Endothelial cell of umbilical vein (primary cell): ENCODE results near the gene SPTBN4. TPM values are rescaled to one million over a fixed set of nuclear protein-coding genes. Genes with fewer than 3 reads are reported as not detected.

ENCODE experiments used
- BruUV-seq: library from RNA; stranded (reverse); fragments of 400-500 nt; replicated peaks from 2 replicates; lab custom pipeline; 2021; lab: Mats Ljungman, UMichigan
- CTCF ChIA-PET: fragments of 300-600, 350-600 bp; sonication (Branson Sonifier 250); formaldehyde crosslinking; loops from one replicate; lab custom pipeline; 2021; ENCODE audit warnings: antibody characterized with exemption, inconsistent platforms; lab: Charles Lee
- POLR2A ChIA-PET: fragments of 300-600, 350-600 bp; sonication (Branson Sonifier 250); formaldehyde crosslinking; loops from one replicate; lab custom pipeline; 2021; ENCODE audit warnings: antibody characterized with exemption, inconsistent platforms; lab: Charles Lee
- DNase-seq: peaks from one replicate; pipeline ENCODE4 v3.0.0-alpha.2; 2011; ENCODE audit warnings: low read depth, low spot score
- FAIRE-seq: peaks from 2 replicates; lab custom pipeline; 2011; peaks lifted over from hg19 to GRCh38; lab: Jason Lieb, UNC
- H2AFZ ChIP-seq: 2 replicates; pipeline ENCODE4 v1.6.0; 2012; ENCODE audit warnings: low read depth, low read length, control low read depth, inconsistent platforms
- H3K27ac ChIP-seq: 2 replicates; pipeline ENCODE4 v1.5.1; 2011; ENCODE audit warnings: low read depth, mild to moderate bottlenecking, control low read depth, low read length, moderate library complexity; ENCODE audit not compliant: insufficient read depth
- H3K27me3 ChIP-seq, 2 experiments: 2 replicates each; pipeline versions ENCODE4 v1.6.0 to v1.6.1; 2011; ENCODE audit warnings: low read length in 2 of 2, mixed read lengths in 1 of 2; ENCODE audit not compliant: control insufficient read depth in 2 of 2, insufficient read depth in 2 of 2
- H3K36me3 ChIP-seq, 2 experiments: 2 replicates in 1 of 2; 3 replicates in 1 of 2; pipeline ENCODE4 v1.5.1; 2011; ENCODE audit warnings: low read length in 2 of 2, mild to moderate bottlenecking in 1 of 2, moderate library complexity in 1 of 2; ENCODE audit not compliant: control insufficient read depth in 2 of 2, insufficient read depth in 2 of 2; ENCODE audit errors: extremely low read depth in 1 of 2
- H3K4me1 ChIP-seq: 3 replicates; pipeline ENCODE4 v1.5.1; 2011; ENCODE audit warnings: mild to moderate bottlenecking, low read length; ENCODE audit not compliant: control insufficient read depth, insufficient read depth; ENCODE audit errors: extremely low read depth
- H3K4me2 ChIP-seq: 2 replicates; pipeline ENCODE4 v1.6.1; 2011; ENCODE audit warnings: low read length, control low read depth, mixed read lengths; ENCODE audit not compliant: insufficient read depth
- H3K4me3 ChIP-seq, 3 experiments: fragments of 200-600 bp in 1 of 3; sonication (generic), shearing (Covaris generic) in 1 of 3; replicated peaks in 1 of 3; 2 replicates each; pipeline ENCODE4 v1.5.1; 2011 to 2016; ENCODE audit warnings: control low read depth in 3 of 3, low read length in 3 of 3, mild to moderate bottlenecking in 2 of 3, inconsistent platforms in 1 of 3, low read depth in 1 of 3, moderate library complexity in 1 of 3; ENCODE audit not compliant: insufficient read depth in 1 of 3
- H3K79me2 ChIP-seq: 2 replicates; pipeline ENCODE4 v1.6.0; 2012; ENCODE audit warnings: low read length, inconsistent platforms; ENCODE audit not compliant: control insufficient read depth, insufficient read depth
- H3K9ac ChIP-seq: replicated peaks from 2 replicates; pipeline ENCODE3; 2011; ENCODE audit warnings: low read length, control low read depth; ENCODE audit not compliant: insufficient read depth; ENCODE audit errors: extremely low read depth
- H3K9me1 ChIP-seq: replicated peaks from 3 replicates; pipeline ENCODE4 v1.6.0; 2011; ENCODE audit warnings: mild to moderate bottlenecking, low read length; ENCODE audit not compliant: control insufficient read depth, insufficient read depth; ENCODE audit errors: extremely low read depth
- H3K9me3 ChIP-seq: replicated peaks from 2 replicates; pipeline ENCODE4 v1.5.1; 2012; ENCODE audit warnings: low read length, inconsistent platforms; ENCODE audit not compliant: control insufficient read depth, insufficient read depth
- H4K20me1 ChIP-seq: replicated peaks from 2 replicates; pipeline ENCODE3; 2011; ENCODE audit warnings: mild to moderate bottlenecking, low read length; ENCODE audit not compliant: control insufficient read depth, insufficient read depth; ENCODE audit errors: extremely low read depth
- CTCF ChIP-seq, 2 donors: IDR thresholded peaks; 1 replicate in 1 of 2; 2 replicates in 1 of 2; pipeline ENCODE4 v1.5.1; 2011; ENCODE audit warnings: low read length in 2 of 2, mild to moderate bottlenecking in 2 of 2, moderate library complexity in 2 of 2, control low read depth in 1 of 2, inconsistent platforms in 1 of 2, low read depth in 1 of 2; ENCODE audit not compliant: insufficient read depth in 1 of 2; ENCODE audit errors: extremely low read depth in 1 of 2
- EZH2 ChIP-seq: IDR thresholded peaks from 2 replicates; pipeline ENCODE4 v1.6.1; 2012; ENCODE audit warnings: borderline replicate concordance, low read depth, mild to moderate bottlenecking, moderate library complexity, low read length, inconsistent platforms; ENCODE audit not compliant: severe bottlenecking
- FOS ChIP-seq: IDR thresholded peaks from 2 replicates; pipeline ENCODE4 v1.6.1; 2011; ENCODE audit warnings: mild to moderate bottlenecking, low read length, moderate library complexity, borderline replicate concordance; ENCODE audit not compliant: insufficient read depth
- GATA2 ChIP-seq: IDR thresholded peaks from 2 replicates; pipeline ENCODE4 v1.7.0; 2011; ENCODE audit warnings: low read depth, mild to moderate bottlenecking, moderate library complexity, mixed read lengths, low read length; ENCODE audit not compliant: insufficient read length, insufficient read depth
- JUN ChIP-seq: IDR thresholded peaks from 2 replicates; pipeline ENCODE4 v1.6.1; 2011; ENCODE audit warnings: borderline replicate concordance, low read depth; ENCODE audit not compliant: insufficient read length, insufficient read depth
- MAX ChIP-seq: IDR thresholded peaks from 2 replicates; pipeline ENCODE4 v1.6.1; 2011; ENCODE audit not compliant: insufficient read depth, insufficient read length
- MYC ChIP-seq: IDR thresholded peaks from one replicate; pipeline ENCODE4 v1.6.1; 2011; ENCODE audit warnings: mild to moderate bottlenecking, low read depth, low read length
- POLR2A ChIP-seq: IDR thresholded peaks from 2 replicates; pipeline ENCODE4 v1.6.1; 2012; ENCODE audit warnings: low read depth, mild to moderate bottlenecking, control low read depth, low read length
- POLR2AphosphoS5 ChIP-seq: IDR thresholded peaks from 2 replicates; pipeline ENCODE4 v1.6.1; 2012; ENCODE audit warnings: low read depth, mild to moderate bottlenecking, control low read depth, low read length, moderate library complexity; ENCODE audit not compliant: insufficient read depth
- dilution Hi-C: fragments of 300-500 bp; cut with MboI; formaldehyde crosslinking; loops from one replicate; pipeline ENCODE4 v1.15.0; 2019; ENCODE audit warnings: low sequenced_read_pairs; ENCODE audit not compliant: extremely low pct_ligation_motif_present
- intact Hi-C: fragments of 100-400 bp; cut with micrococcal nuclease; formaldehyde crosslinking; loops from one replicate; pipeline ENCODE4 v1.10.0; 2022
- polyA plus RNA-seq, 4 experiments: library from polyadenylated mRNA; depleted of rRNA in 3 of 4; stranded (reverse) in 3 of 4; unstranded in 1 of 4; fragments of >200 nt; gene quantifications; 2 replicates each; pipeline versions ENCODE4 v1.2.1 to v1.2.3, GENCODE V29; 2011 to 2012; ENCODE audit warnings: missing spikeins in 1 of 4
- total RNA-seq: library from RNA; stranded (reverse); gene quantifications from 2 replicates; pipeline ENCODE4 v1.2.3, GENCODE V29; 2021

Gene SPTBN4
- total and polyA plus RNA-seq, 2 donors (not counting 3 experiments of a cell fraction or from before 2014, with no cell fraction given): 0.33 TPM; not detected in 1

- intact Hi-C loops: loop anchor here (5.0 kb wide), 2 partner anchors 154 to 249 kb away; partner anchors contain the start of genes C19orf47, PLD3 and SERTAD3
- H3K36me3 ChIP-seq: no peaks in the 10 kb centered on the region
- H2AFZ ChIP-seq: peak overlapping the region; percentile 87
- TF ChIP-seq POLR2A: no peak
- TF ChIP-seq POLR2AphosphoS5: no peak
- TF ChIP-seq GATA2: no peak
- no peak for TF ChIP-seq CTCF (IDR thresholded peaks at IDR 0.05; ENCODE audit: extremely low read depth in 1 of 2, insufficient read depth in 1 of 2, low read depth in 1 of 2, low read length in 2 of 2)
- TF ChIP-seq FOS: no peak
- TF ChIP-seq MAX: no peak
- no peak for TF ChIP-seq JUN
- TF ChIP-seq MYC: no peak
- no peak for TF ChIP-seq EZH2
- peaks cover 28% of the 10 kb centered on the region for H3K4me1 ChIP-seq
- H3K9me3 ChIP-seq: no peaks in the 10 kb centered on the region
- no TSS peak for BruUV-seq
- peak overlapping the region; percentile 55 for H3K4me2 ChIP-seq
- no peaks in the 10 kb centered on the region for H3K79me2 ChIP-seq
- no peak overlapping the region for H3K27ac ChIP-seq
- peak overlapping the region; percentile 21 to 57 (median 27) for H3K4me3 ChIP-seq
- H4K20me1 ChIP-seq: no peaks in the 10 kb centered on the region
- H3K9me1 ChIP-seq: no peaks in the 10 kb centered on the region
- dilution Hi-C loops: no loop called here
- H3K27me3 ChIP-seq: peaks cover 4 to 6% of the 10 kb centered on the region in 2 experiments
- ChIA-PET POLR2A (no interaction called here), CTCF (interaction anchor here (0.6 to 4.4 kb wide), 3 partner anchors 48 to 108 kb away, joined by 3 to 50 read pairs (median 17); no protein-coding TSS in a partner anchor)
- FAIRE-seq: peak; percentile 77
- DNase-seq: peak; percentile 60
- H3K9ac ChIP-seq: peak overlapping the region; percentile 3
Measured at GRCh38 chr19:40596608-40597328, 130.0 kb downstream of the SPTBN4 start.
